ENCODE data around the gene FOXRED2. TPM values are rescaled to one million over a fixed set of nuclear protein-coding genes. Genes with fewer than 3 reads are reported as not detected.

Gene FOXRED2
- polyA plus RNA-seq, 1 experiment: 2.4 TPM

GRCh38 chr22:36466258-36466657 is 40.6 kb downstream of the FOXRED2 start:
- TF ChIP-seq CTCF (IDR thresholded peaks at IDR 0.05; ENCODE audit: low read depth, low read length): no peak
- Histone ChIP-seq H3K4me3 (ENCODE audit: low read depth, low read length) (no peak overlapping the region), H3K27ac (ENCODE audit: low read depth, low read length) (peak overlapping the region; percentile 99), H3K27me3 (ENCODE audit: control insufficient read depth, insufficient read depth, low read length) (no peaks in the 10 kb centered on the region), H3K9me3 (ENCODE audit: control insufficient read depth, insufficient read depth, low read length) (peaks cover 5% of the 10 kb centered on the region; the same call in 1 of the 2 replicates)
- DNase-seq (ENCODE audit: low read depth, low spot score): no peak
- CTCF ChIA-PET: no interaction called here
- POLR2A ChIA-PET: interaction anchor here (0.7 to 6.9 kb wide), 5 partner anchors 11 to 133 kb away, joined by 3 to 88 read pairs (median 4); partner anchors contain the start of gene MYH9

- H3K27me3 ChIP-seq (ENCODE audit: control insufficient read depth, insufficient read depth, low read length): no peaks in the 10 kb centered on the region
- peaks cover 5% of the 10 kb centered on the region; the same call in 1 of the 2 replicates for H3K9me3 ChIP-seq (ENCODE audit: control insufficient read depth, insufficient read depth, low read length)
- no peak for TF ChIP-seq CTCF (IDR thresholded peaks at IDR 0.05; ENCODE audit: low read depth, low read length)
- CTCF ChIA-PET: no interaction called here
- POLR2A ChIA-PET: interaction anchor here (0.7 to 6.9 kb wide), 6 partner anchors 11 to 132 kb away, joined by 3 to 88 read pairs (median 4); partner anchors contain the start of gene MYH9
- peak overlapping the region; percentile 99 for H3K27ac ChIP-seq (ENCODE audit: low read depth, low read length)
- peak; percentile 83 for DNase-seq (ENCODE audit: low read depth, low spot score)
- no peak overlapping the region for H3K4me3 ChIP-seq (ENCODE audit: low read depth, low read length)
Observed at GRCh38 chr22:36465232-36466021, 41.4 kb downstream of the FOXRED2 start.

- H3K27ac ChIP-seq (ENCODE audit: low read depth, low read length): peak overlapping the region; percentile 99
- TF ChIP-seq CTCF (IDR thresholded peaks at IDR 0.05; ENCODE audit: low read depth, low read length): no peak
- H3K4me3 ChIP-seq (ENCODE audit: low read depth, low read length): no peak overlapping the region
- ChIA-PET CTCF (no interaction called here), POLR2A (interaction anchor here (1.1 to 2.7 kb wide), 3 partner anchors 20 to 84 kb away, joined by 3 to 13 read pairs (median 4); no protein-coding TSS in a partner anchor)
- H3K9me3 ChIP-seq (ENCODE audit: control insufficient read depth, insufficient read depth, low read length): peaks cover 5% of the 10 kb centered on the region; the same call in 1 of the 2 replicates
- no peak for DNase-seq (ENCODE audit: low read depth, low spot score)
- H3K27me3 ChIP-seq (ENCODE audit: control insufficient read depth, insufficient read depth, low read length): no peaks in the 10 kb centered on the region
Observed at GRCh38 chr22:36464715-36465231, 42.1 kb downstream of the FOXRED2 start.

GRCh38 chr22:36463783-36464184 is 43.1 kb downstream of the FOXRED2 start:
- ChIA-PET POLR2A (interaction anchor here (0.6 to 1.2 kb wide), 3 partner anchors 24 to 103 kb away, joined by 3 read pairs; no protein-coding TSS in a partner anchor), CTCF (no interaction called here)
- Histone ChIP-seq H3K4me3 (ENCODE audit: low read depth, low read length) (no peak overlapping the region), H3K27ac (ENCODE audit: low read depth, low read length) (no peak overlapping the region), H3K9me3 (ENCODE audit: control insufficient read depth, insufficient read depth, low read length) (peaks cover 5% of the 10 kb centered on the region; the same call in 1 of the 2 replicates), H3K27me3 (ENCODE audit: control insufficient read depth, insufficient read depth, low read length) (no peaks in the 10 kb centered on the region)
- DNase-seq (ENCODE audit: low read depth, low spot score): no peak
- no peak for TF ChIP-seq CTCF (IDR thresholded peaks at IDR 0.05; ENCODE audit: low read depth, low read length)

Data from AG04450 (cell line).